CD4-positive, alpha-beta T cell treated with Interleukin-4 for 4 hours (primary cell): ENCODE data around the gene LST1.
A peak's percentile ranks its signal among the peaks of the same experiment; 100 is the strongest.
"Not testable (repeated sequence)": the region's sequence is repeated elsewhere in the genome, so short reads cannot be mapped to it uniquely, and the experiment has no call there.

Experiments used
- DNase-seq: peaks from one replicate; pipeline ENCODE4 v3.0.0-alpha.2; 2020

The LST1 gene

GRCh38 chr6:31581434-31582229, 4.4 kb upstream of the LST1 start:
- no peak for DNase-seq

- DNase-seq, result peak; percentile 86
Measured at GRCh38 chr6:31582230-31582643, 3.8 kb upstream of the LST1 start, which contains the start of gene LTB. TSS of gene LTB (minus strand) at chr6:31582424. CDS start at chr6:31582417, 7 bp downstream.

- DNase-seq, result peak; percentile 70
Measured at GRCh38 chr6:31585491-31585890, 586 bp upstream of the LST1 start.

DNA sequence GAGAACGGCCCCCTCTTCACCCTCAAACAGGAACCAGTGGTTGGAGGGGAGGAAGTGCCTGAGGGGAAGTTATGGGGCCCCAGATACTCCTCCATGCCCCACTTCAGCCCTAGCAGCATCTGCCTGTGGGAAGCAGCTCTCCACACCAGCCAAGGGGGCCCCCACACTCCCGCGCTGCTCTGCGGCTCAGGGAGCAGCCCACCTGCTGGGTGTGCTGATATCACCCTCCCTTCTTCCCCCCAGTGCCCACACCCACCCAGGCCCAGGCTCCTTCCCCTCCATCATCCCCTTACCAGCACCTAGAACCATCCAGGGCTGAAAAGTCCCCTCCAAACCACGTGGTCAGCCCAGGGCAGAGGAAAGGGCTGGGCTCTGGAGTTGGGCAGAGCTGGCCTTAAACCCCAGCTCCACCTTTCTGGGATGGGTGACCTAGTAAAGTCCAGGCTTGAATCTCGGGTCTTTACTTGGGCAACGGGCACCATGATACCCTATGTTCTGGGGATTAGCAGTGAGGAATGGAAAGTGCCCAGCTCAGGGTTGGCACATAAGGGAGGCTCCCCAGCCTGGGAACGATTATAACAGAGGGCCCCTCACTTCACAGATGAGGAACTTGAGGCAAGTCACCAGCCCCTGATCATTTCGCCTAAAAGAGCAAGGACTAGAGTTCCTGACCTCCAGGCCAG, 663 bp downstream of the LST1 start:
- no peak for DNase-seq

DNA sequence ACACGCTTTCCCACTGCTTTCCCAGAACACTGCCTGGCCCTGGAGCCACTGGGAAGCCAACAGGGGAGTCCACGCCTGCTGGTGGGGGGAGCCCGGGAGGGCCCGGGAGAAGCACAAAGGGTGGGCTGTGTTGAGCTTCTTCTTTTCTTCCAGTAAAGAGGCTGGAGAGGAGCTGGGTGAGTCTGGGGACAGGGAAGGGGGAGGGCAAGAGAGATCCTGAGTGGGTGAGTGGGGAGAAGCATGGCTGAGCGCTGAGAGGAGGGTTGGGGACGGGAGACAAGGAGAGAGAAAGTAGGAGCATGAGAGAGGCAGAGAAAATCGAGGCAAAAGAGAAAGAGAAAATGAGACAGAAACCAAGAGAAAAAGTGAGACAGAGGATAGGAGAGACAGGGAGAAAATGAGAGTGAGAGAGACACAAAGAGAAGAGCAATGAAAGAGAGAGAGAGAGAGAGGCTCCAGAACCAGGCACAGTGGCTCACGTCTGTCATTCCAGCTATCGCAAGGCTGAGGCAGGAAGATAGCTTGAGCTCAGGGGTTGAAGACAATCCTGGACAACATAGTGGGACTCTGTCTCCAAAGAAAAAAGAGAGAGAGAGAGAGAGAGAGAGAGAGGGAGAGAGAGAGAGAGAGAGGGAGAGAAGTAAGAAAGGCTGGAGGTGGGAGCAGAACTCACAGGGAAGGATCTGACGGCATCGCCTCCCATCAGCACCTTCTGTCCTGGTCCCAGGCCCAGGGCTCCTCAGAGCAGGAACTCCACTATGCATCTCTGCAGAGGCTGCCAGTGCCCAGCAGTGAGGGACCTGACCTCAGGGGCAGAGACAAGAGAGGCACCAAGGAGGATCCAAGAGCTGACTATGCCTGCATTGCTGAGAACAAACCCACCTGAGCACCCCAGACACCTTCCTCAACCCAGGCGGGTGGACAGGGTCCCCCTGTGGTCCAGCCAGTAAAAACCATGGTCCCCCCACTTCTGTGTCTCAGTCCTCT, 2.0 kb downstream of the LST1 start:
- DNase-seq, result no peak

DNA sequence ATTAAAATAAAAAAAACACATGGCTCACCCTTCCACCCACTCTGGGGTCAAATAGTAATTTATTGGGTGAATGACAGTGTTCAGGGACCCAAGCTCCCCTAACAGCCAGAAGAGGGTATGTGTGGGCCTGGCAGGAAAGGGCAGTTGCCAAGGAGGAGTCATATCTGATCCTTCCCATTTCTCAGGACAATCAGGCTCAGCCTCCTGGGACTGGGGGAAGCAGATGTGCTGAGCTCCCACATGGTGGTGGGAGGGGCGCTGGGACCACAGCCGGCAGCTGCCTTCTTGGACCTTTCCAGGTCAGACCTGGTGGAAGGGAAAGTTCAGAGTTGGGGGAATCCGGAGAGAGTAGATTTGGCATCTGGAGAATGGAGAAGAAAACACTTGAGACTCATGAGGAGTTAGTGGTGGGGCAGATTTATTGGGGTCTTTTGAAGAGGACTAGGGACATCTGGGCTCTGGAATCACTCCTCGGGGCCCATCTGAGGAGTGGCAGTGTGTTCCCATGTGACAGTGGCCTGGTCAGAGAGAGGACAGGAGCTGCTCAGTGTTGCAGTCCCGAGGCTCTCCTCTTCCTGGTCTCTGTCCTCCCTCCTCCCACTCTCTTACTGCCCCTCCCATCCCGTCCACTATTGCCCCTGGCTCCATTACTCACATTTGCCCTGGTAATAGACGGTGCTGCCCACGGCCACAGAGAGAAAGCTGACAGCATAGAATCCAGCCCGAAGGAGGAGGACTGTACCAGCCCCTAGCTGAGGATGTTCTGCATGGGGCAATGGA, 3.0 kb downstream of the LST1 start:
- DNase-seq, result no peak

DNA sequence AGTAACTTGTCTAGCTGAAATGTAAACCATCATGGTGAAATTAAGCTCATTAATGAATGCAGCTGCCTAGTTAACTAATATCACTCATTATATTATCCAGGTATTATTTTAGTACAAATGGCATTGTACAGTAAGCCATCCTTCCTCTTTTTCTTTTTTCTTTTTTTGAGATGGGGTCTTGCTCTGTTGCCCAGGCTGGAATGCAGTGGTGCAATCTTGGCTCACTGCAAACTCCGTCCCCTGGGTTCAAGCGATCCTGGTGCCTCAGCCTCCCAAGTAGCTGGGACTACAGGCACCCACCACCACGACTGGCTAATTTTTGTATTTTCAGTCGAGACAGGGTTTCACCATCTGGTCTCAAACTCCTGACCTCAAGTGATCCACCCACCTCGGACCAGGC, 4.6 kb downstream of the LST1 start:
- not testable (repeated sequence) for DNase-seq

- no peak for DNase-seq
Measured at GRCh38 chr6:31592396-31592771, 6.3 kb downstream of the LST1 start.

- peak; percentile 83 for DNase-seq
Measured at GRCh38 chr6:31597006-31597405, 10.9 kb downstream of the LST1 start.

GRCh38 chr6:31607317-31607716, 21.2 kb downstream of the LST1 start:
- no peak for DNase-seq

DNA sequence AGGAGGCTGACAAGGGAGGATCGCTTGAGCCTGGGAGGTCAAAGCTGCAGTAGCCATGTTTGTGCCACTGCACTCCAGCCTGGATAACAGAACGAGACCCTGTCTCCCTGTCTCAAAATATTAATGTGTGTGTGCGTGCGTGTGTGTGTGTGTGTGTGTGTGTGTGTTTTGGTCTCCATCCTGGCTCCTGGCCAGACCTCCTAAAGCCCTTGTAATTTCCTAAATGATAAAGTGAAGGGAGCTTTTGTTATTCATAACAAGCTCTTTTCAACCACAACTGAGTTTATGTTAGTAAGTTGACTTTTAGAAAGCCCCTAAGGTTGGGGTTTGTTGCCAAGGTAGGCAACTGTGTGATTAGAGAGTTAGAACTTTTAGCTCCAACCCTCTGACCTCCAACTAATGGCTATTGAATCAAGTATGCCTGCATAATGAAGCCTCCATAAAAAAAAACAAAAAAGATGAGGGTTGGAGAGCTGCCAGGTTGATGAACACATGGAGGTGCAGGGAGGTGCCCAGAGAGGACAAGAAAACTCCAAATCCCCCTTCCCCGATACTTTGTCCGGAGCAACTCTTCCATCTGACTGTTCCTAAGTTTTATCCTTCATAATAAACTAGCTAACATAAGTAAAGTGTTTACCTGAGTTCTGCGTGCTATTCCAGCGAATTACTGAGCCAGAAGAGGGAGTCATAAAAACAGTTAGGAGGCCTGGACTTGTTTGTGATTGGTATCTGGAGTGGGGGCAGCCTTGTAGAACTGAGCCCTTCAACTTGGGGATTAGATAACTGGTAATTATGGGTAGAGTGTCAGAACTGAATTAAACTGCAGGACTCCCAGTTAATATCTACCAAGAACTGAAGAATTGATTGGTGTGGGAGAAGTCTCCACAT, 23.7 kb downstream of the LST1 start:
- no peak for DNase-seq

DNA sequence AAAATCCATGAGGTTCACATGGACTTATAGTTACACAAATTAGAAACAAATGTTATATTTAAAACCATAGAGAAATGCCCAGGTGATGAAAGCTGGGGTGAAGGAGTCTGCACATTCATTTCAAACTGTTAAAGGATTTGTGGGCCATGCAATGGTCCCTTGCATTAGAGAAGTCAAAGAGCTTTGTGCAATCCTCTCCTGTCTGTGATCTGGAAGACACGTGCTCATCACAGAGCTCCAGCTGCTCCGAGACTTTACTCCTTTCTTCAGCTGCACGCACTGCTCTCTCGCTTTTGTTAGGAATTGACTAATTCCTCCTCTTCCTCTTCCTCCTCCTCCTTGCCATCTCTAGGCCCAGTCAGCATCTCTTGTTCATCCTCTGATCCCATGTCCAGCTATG, 24.9 kb downstream of the LST1 start:
- no peak for DNase-seq

GRCh38 chr6:31614075-31614619, 28.1 kb downstream of the LST1 start:
- DNase-seq, result no peak

- no peak for DNase-seq
Measured at GRCh38 chr6:31614684-31615578, 28.9 kb downstream of the LST1 start, which contains the start of gene AIF1. TSS of gene AIF1 (plus strand) at chr6:31615234. CDS start at chr6:31615330, 96 bp downstream.

GRCh38 chr6:31615748-31616147, 29.7 kb downstream of the LST1 start:
- DNase-seq, result no peak

- no peak for DNase-seq
Measured at GRCh38 chr6:31617010-31617409, 30.9 kb downstream of the LST1 start.

- peak; percentile 99 for DNase-seq
Measured at GRCh38 chr6:31619805-31620585, 33.9 kb downstream of the LST1 start.

- DNase-seq, result no peak
Measured at GRCh38 chr6:31620586-31621319, 34.7 kb downstream of the LST1 start, which contains the start of gene PRRC2A. TSS of gene PRRC2A (plus strand) at chr6:31620715. CDS start at chr6:31622790, 2,075 bp downstream.
